Activated T-cell treated with anti-CD3 and anti-CD28 coated beads, Interleukin-2, amount 50 U/mL, for 72 hours (primary cell): Measurements from ENCODE around the gene LGR6. TPM values are rescaled to one million over a fixed set of nuclear protein-coding genes. Genes with fewer than 3 reads are reported as not detected.
A peak's percentile ranks its signal among the peaks of the same experiment; 100 is the strongest.

Experiments
- ATAC-seq, 2 donors: fragments of 150-1000 bp; cut with Tn5 transposase; replicated peaks in 1 of 2; 2 replicates each; pipeline ENCODE4 v1.10.0; 2021; ENCODE audit warnings: moderate library complexity in 2 of 2, mild to moderate bottlenecking in 1 of 2
- DNase-seq, 2 donors: peaks; one replicate each; pipeline ENCODE4 v3.0.0; 2021 to 2022; ENCODE audit warnings: mixed read lengths in 1 of 2
- H3K27ac Mint-ChIP-seq: one replicate; pipeline ENCODE4 v1.8.0; 2022; ENCODE audit warnings: mild to moderate bottlenecking, moderate library complexity, mixed read lengths
- H3K27me3 Mint-ChIP-seq: one replicate; pipeline ENCODE4 v1.8.0; 2022; ENCODE audit warnings: low read depth, mixed read lengths
- H3K36me3 Mint-ChIP-seq, 2 donors: one replicate each; pipeline ENCODE4 v1.8.0; 2022; ENCODE audit warnings: mixed read lengths in 2 of 2, mild to moderate bottlenecking in 1 of 2; ENCODE audit not compliant: insufficient read depth in 2 of 2
- H3K4me1 Mint-ChIP-seq: one replicate; pipeline ENCODE4 v1.8.0; 2022; ENCODE audit warnings: low read depth, mixed read lengths
- H3K4me3 Mint-ChIP-seq, 2 donors: one replicate each; pipeline ENCODE4 v1.8.0; 2022; ENCODE audit warnings: mild to moderate bottlenecking in 2 of 2, mixed read lengths in 2 of 2, moderate library complexity in 2 of 2
- H3K9me3 Mint-ChIP-seq, 2 donors: one replicate each; pipeline ENCODE4 v1.8.0; 2022; ENCODE audit warnings: mixed read lengths in 2 of 2
- total RNA-seq, 2 donors: library from RNA; stranded (reverse); gene quantifications; one replicate each; pipeline ENCODE4 v1.2.3, GENCODE V29; 2022

Gene LGR6
- total RNA-seq, 2 donors from 2014 or later = 0.22 to 0.69 TPM

- Mint-ChIP-seq H3K36me3 (no peaks in the 10 kb centered on the region), H3K9me3 (no peaks in the 10 kb centered on the region), H3K4me3 (no peak overlapping the region), H3K27ac (no peak overlapping the region), H3K27me3 (peaks cover 77% of the 10 kb centered on the region), H3K4me1 (peaks cover 21% of the 10 kb centered on the region)
- no peak for DNase-seq
- no peak for ATAC-seq
Measured at GRCh38 chr1:202216691-202217090, 23.1 kb downstream of the LGR6 start.

GRCh38 chr1:202217516-202217915, 23.9 kb downstream of the LGR6 start:
- Mint-ChIP-seq H3K36me3 (no peaks in the 10 kb centered on the region), H3K4me3 (no peak overlapping the region), H3K27ac (no peak overlapping the region), H3K9me3 (no peaks in the 10 kb centered on the region), H3K4me1 (peaks cover 24% of the 10 kb centered on the region), H3K27me3 (peaks cover 69% of the 10 kb centered on the region)
- no peak for DNase-seq
- ATAC-seq = no peak

- no peaks in the 10 kb centered on the region for H3K9me3 Mint-ChIP-seq
- no peaks in the 10 kb centered on the region for H3K36me3 Mint-ChIP-seq
- peaks cover 64% of the 10 kb centered on the region for H3K27me3 Mint-ChIP-seq
- ATAC-seq = no peak
- H3K4me3 Mint-ChIP-seq = no peak overlapping the region
- no peak overlapping the region for H3K27ac Mint-ChIP-seq
- H3K4me1 Mint-ChIP-seq = peaks cover 24% of the 10 kb centered on the region
- DNase-seq = no peak
Measured at GRCh38 chr1:202217951-202218350, 24.4 kb downstream of the LGR6 start.

- ATAC-seq (no peak), DNase-seq (no peak)
- H3K4me3 Mint-ChIP-seq = no peak overlapping the region
- no peaks in the 10 kb centered on the region for H3K9me3 Mint-ChIP-seq
- H3K36me3 Mint-ChIP-seq = no peaks in the 10 kb centered on the region
- H3K4me1 Mint-ChIP-seq = peaks cover 9% of the 10 kb centered on the region
- peaks cover 38% of the 10 kb centered on the region for H3K27me3 Mint-ChIP-seq
- no peak overlapping the region for H3K27ac Mint-ChIP-seq
Measured at GRCh38 chr1:202220733-202221132, 27.1 kb downstream of the LGR6 start.

- ATAC-seq = peak; percentile 20 to 38
- no peak overlapping the region for H3K27ac Mint-ChIP-seq
- H3K9me3 Mint-ChIP-seq = no peaks in the 10 kb centered on the region
- H3K4me1 Mint-ChIP-seq = peaks cover 9% of the 10 kb centered on the region
- no peaks in the 10 kb centered on the region for H3K36me3 Mint-ChIP-seq
- H3K4me3 Mint-ChIP-seq = no peak overlapping the region
- no peak for DNase-seq
- H3K27me3 Mint-ChIP-seq = peaks cover 25% of the 10 kb centered on the region
Measured at GRCh38 chr1:202221911-202222909, 28.6 kb downstream of the LGR6 start.

GRCh38 chr1:202223121-202223860, 29.7 kb downstream of the LGR6 start:
- H3K9me3 Mint-ChIP-seq = no peaks in the 10 kb centered on the region
- H3K27me3 Mint-ChIP-seq = peaks cover 16% of the 10 kb centered on the region
- H3K4me1 Mint-ChIP-seq = peaks cover 17% of the 10 kb centered on the region
- no peak for DNase-seq
- no peak overlapping the region for H3K27ac Mint-ChIP-seq
- ATAC-seq = no peak
- no peak overlapping the region for H3K4me3 Mint-ChIP-seq
- H3K36me3 Mint-ChIP-seq = no peaks in the 10 kb centered on the region

GRCh38 chr1:202224453-202224852, 30.9 kb downstream of the LGR6 start:
- H3K27ac Mint-ChIP-seq = no peak overlapping the region
- H3K9me3 Mint-ChIP-seq = no peaks in the 10 kb centered on the region
- H3K4me1 Mint-ChIP-seq = peaks cover 29% of the 10 kb centered on the region
- H3K36me3 Mint-ChIP-seq = no peaks in the 10 kb centered on the region
- DNase-seq (no peak), ATAC-seq (no peak)
- no peak overlapping the region for H3K4me3 Mint-ChIP-seq
- H3K27me3 Mint-ChIP-seq = peaks cover 6% of the 10 kb centered on the region

- peaks cover 30% of the 10 kb centered on the region for H3K4me1 Mint-ChIP-seq
- H3K27me3 Mint-ChIP-seq = peaks cover 6% of the 10 kb centered on the region
- no peak overlapping the region for H3K27ac Mint-ChIP-seq
- no peak for ATAC-seq
- no peaks in the 10 kb centered on the region for H3K36me3 Mint-ChIP-seq
- no peaks in the 10 kb centered on the region for H3K9me3 Mint-ChIP-seq
- no peak overlapping the region for H3K4me3 Mint-ChIP-seq
- no peak for DNase-seq
Measured at GRCh38 chr1:202225131-202225530, 31.5 kb downstream of the LGR6 start.

GRCh38 chr1:202227053-202227672, 33.6 kb downstream of the LGR6 start:
- H3K36me3 Mint-ChIP-seq = no peaks in the 10 kb centered on the region
- no peak for DNase-seq

GRCh38 chr1:202227997-202228401, 34.4 kb downstream of the LGR6 start:
- H3K9me3 Mint-ChIP-seq = no peaks in the 10 kb centered on the region
- no peaks in the 10 kb centered on the region for H3K36me3 Mint-ChIP-seq
- H3K4me3 Mint-ChIP-seq = no peak overlapping the region
- no peaks in the 10 kb centered on the region for H3K27me3 Mint-ChIP-seq
- no peak overlapping the region for H3K27ac Mint-ChIP-seq
- no peak for DNase-seq
- ATAC-seq = no peak
- peaks cover 21% of the 10 kb centered on the region for H3K4me1 Mint-ChIP-seq

More at GRCh38 chr1:202227053-202227672, 33.6 kb downstream of the LGR6 start:
- Mint-ChIP-seq H3K4me3 (no peak overlapping the region), H3K27me3 (no peaks in the 10 kb centered on the region), H3K27ac (no peak overlapping the region), H3K4me1 (peaks cover 21% of the 10 kb centered on the region), H3K9me3 (no peaks in the 10 kb centered on the region)
- peak; percentile 31 to 53 for ATAC-seq

- ATAC-seq = peak; percentile 31 to 35
- H3K27me3 Mint-ChIP-seq = no peaks in the 10 kb centered on the region
- H3K27ac Mint-ChIP-seq = no peak overlapping the region
- no peaks in the 10 kb centered on the region for H3K9me3 Mint-ChIP-seq
- peaks cover 21% of the 10 kb centered on the region for H3K4me1 Mint-ChIP-seq
- no peak overlapping the region for H3K4me3 Mint-ChIP-seq
- H3K36me3 Mint-ChIP-seq = no peaks in the 10 kb centered on the region
- no peak for DNase-seq
Measured at GRCh38 chr1:202228484-202229122, 35.0 kb downstream of the LGR6 start.

GRCh38 chr1:202229376-202229775, 35.8 kb downstream of the LGR6 start:
- no peak for ATAC-seq
- Mint-ChIP-seq H3K4me1 (peaks cover 21% of the 10 kb centered on the region), H3K4me3 (no peak overlapping the region), H3K27ac (no peak overlapping the region), H3K27me3 (no peaks in the 10 kb centered on the region), H3K36me3 (no peaks in the 10 kb centered on the region), H3K9me3 (no peaks in the 10 kb centered on the region)
- DNase-seq = no peak
